SH-SY5Y (cell line): ENCODE results near the gene NXPH1.

ENCODE experiments used
- GATA2 ChIP-seq: IDR thresholded peaks from 2 replicates; pipeline ENCODE4 v1.6.1; 2011; ENCODE audit warnings: mild to moderate bottlenecking, low read depth, low read length
- GATA3 ChIP-seq: IDR thresholded peaks from 2 replicates; pipeline ENCODE4 v1.6.1; 2011; ENCODE audit warnings: low read depth, mild to moderate bottlenecking, low read length, moderate library complexity

DNA sequence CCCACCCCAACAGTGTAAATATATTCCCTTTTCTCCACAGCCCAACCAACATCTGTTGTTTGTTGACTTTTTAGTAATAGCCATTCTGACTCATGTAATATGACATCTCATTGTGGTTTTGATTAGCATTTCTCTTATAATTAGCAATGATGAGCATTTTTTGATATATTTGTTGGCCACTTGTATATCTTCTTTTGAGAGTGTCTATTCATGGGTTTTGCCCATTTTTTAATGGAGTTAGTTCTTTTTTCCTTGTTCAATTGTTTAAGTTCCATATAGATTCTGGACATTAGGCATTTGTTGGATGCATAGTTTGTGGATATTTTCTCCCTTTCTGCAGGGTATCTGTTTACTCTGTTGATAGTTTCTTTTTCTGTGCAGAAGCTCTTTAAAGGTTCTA lies 340.1 kb downstream of the NXPH1 start:
- TF ChIP-seq GATA3, result no peak
- no peak for TF ChIP-seq GATA2
